H1 (cell line): ENCODE results near the gene RMC1. TPM values are rescaled to one million over a fixed set of nuclear protein-coding genes. Genes with fewer than 3 reads are reported as not detected.

ENCODE experiments used
- CTCF ChIA-PET: fragments of 300-600 bp; sonication (Branson Sonifier 250); formaldehyde crosslinking; loops from one replicate; lab custom pipeline; 2021; ENCODE audit not compliant: partially characterized antibody; lab: Charles Lee
- POLR2A ChIA-PET: fragments of 300-600 bp; sonication (Branson Sonifier 250); formaldehyde crosslinking; loops from one replicate; lab custom pipeline; 2021; ENCODE audit warnings: inconsistent platforms; ENCODE audit not compliant: partially characterized antibody; lab: Charles Lee
- DNase-seq, 2 experiments: peaks; one replicate each; pipeline versions ENCODE4 v3.0.0 to v3.0.0-alpha.2; 2010 to 2022; ENCODE audit warnings: low spot score in 2 of 2, low read depth in 1 of 2, mixed read lengths in 1 of 2
- FAIRE-seq: peaks from 2 replicates; lab custom pipeline; 2011; peaks lifted over from hg19 to GRCh38; lab: Jason Lieb, UNC
- H2AFZ ChIP-seq: 2 replicates; pipeline ENCODE4 v1.8.1; 2012; ENCODE audit warnings: low read length, inconsistent platforms
- H2AK5ac ChIP-seq: 2 replicates; pipeline ENCODE4 v1.6.1; 2013; ENCODE audit warnings: low read depth, low read length
- H2BK120ac ChIP-seq: replicated peaks from 2 replicates; pipeline ENCODE3; 2013; ENCODE audit warnings: low read depth, low read length, inconsistent platforms
- H2BK12ac ChIP-seq: 2 replicates; pipeline ENCODE4 v1.6.1; 2013; ENCODE audit warnings: low read depth, low read length
- H2BK15ac ChIP-seq: 2 replicates; pipeline ENCODE4 v1.6.1; 2013; ENCODE audit warnings: low read length
- H2BK20ac ChIP-seq: 2 replicates; pipeline ENCODE4 v1.6.1; 2013; ENCODE audit warnings: low read length
- H2BK5ac ChIP-seq: 2 replicates; pipeline ENCODE4 v1.6.1; 2013; ENCODE audit warnings: low read depth, low read length
- H3K14ac ChIP-seq: 2 replicates; pipeline ENCODE4 v1.6.1; 2013; ENCODE audit warnings: inconsistent platforms; ENCODE audit not compliant: insufficient read length
- H3K18ac ChIP-seq: 2 replicates; pipeline ENCODE4 v1.6.1; 2013; ENCODE audit warnings: low read length; ENCODE audit errors: extremely low read depth
- H3K23ac ChIP-seq: 2 replicates; pipeline ENCODE4 v1.6.1; 2013; ENCODE audit warnings: inconsistent platforms; ENCODE audit not compliant: insufficient read length
- H3K23me2 ChIP-seq: 2 replicates; pipeline ENCODE4 v1.6.1; 2013; ENCODE audit warnings: low read depth, low read length
- H3K27ac ChIP-seq: 2 replicates; pipeline ENCODE4 v1.6.1; 2011; ENCODE audit warnings: low read depth, low read length, inconsistent platforms
- H3K27me3 ChIP-seq, 4 experiments: replicated peaks in 1 of 4; 1 replicate in 1 of 4; 2 replicates in 3 of 4; pipeline versions ENCODE4 v1.6.1 to v1.8.1; 2011 to 2013; ENCODE audit warnings: low read length in 3 of 4, mild to moderate bottlenecking in 3 of 4, inconsistent platforms in 2 of 4, mixed read lengths in 2 of 4, moderate library complexity in 1 of 4; ENCODE audit not compliant: control insufficient read depth in 3 of 4, insufficient read depth in 3 of 4; ENCODE audit errors: extremely low read depth in 1 of 4
- H3K36me3 ChIP-seq, 4 experiments: 2 replicates each; pipeline versions ENCODE4 v1.6.1 to v1.8.1; 2011 to 2013; ENCODE audit warnings: mild to moderate bottlenecking in 4 of 4, low read length in 3 of 4, moderate library complexity in 2 of 4, control low read depth in 1 of 4, inconsistent platforms in 1 of 4; ENCODE audit not compliant: insufficient read depth in 4 of 4, control insufficient read depth in 2 of 4
- H3K4ac ChIP-seq: replicated peaks from 2 replicates; pipeline ENCODE3; 2013; ENCODE audit warnings: low read length, low read depth, mixed read lengths, inconsistent platforms; ENCODE audit not compliant: insufficient read length
- H3K4me1 ChIP-seq, 4 experiments: replicated peaks in 1 of 4; 1 replicate in 1 of 4; 2 replicates in 3 of 4; pipeline versions ENCODE4 v1.6.1 to v1.8.1; 2011 to 2013; ENCODE audit warnings: low read length in 3 of 4, inconsistent platforms in 2 of 4, mixed read lengths in 1 of 4; ENCODE audit not compliant: insufficient read depth in 4 of 4, control insufficient read depth in 3 of 4
- H3K4me2 ChIP-seq, 2 experiments: 2 replicates each; pipeline versions ENCODE4 v1.6.1 to v1.8.1; 2011 to 2013; ENCODE audit warnings: low read depth in 2 of 2, low read length in 2 of 2, control low read depth in 1 of 2, inconsistent platforms in 1 of 2, mild to moderate bottlenecking in 1 of 2; ENCODE audit not compliant: insufficient read depth in 1 of 2
- H3K4me3 ChIP-seq, 4 experiments: fragments of 200-600, 300-600 bp in 1 of 4; sonication (generic), shearing (Covaris generic), sonication (Bioruptor Twin) in 1 of 4; 2 replicates each; pipeline versions ENCODE4 v1.5.1 to v1.8.1; 2011 to 2016; ENCODE audit warnings: low read length in 4 of 4, low read depth in 3 of 4, control low read depth in 2 of 4, inconsistent platforms in 2 of 4, mild to moderate bottlenecking in 2 of 4, mixed read lengths in 1 of 4, moderate library complexity in 1 of 4; ENCODE audit not compliant: insufficient read depth in 2 of 4; ENCODE audit errors: extremely low read depth in 1 of 4
- H3K56ac ChIP-seq: replicated peaks from 2 replicates; pipeline ENCODE3; 2013; ENCODE audit warnings: low read depth, mild to moderate bottlenecking, mixed read lengths, low read length, inconsistent platforms; ENCODE audit not compliant: insufficient read length
- H3K79me1 ChIP-seq: 2 replicates; pipeline ENCODE4 v1.6.1; 2013; ENCODE audit warnings: low read depth, low read length, control low read depth
- H3K79me2 ChIP-seq, 2 experiments: 2 replicates each; pipeline versions ENCODE4 v1.6.1 to v1.8.1; 2012 to 2013; ENCODE audit warnings: low read length in 2 of 2, mild to moderate bottlenecking in 2 of 2, inconsistent platforms in 1 of 2; ENCODE audit not compliant: insufficient read depth in 2 of 2, control insufficient read depth in 1 of 2
- H3K9ac ChIP-seq, 4 experiments: replicated peaks in 1 of 4; 1 replicate in 1 of 4; 2 replicates in 3 of 4; pipeline versions ENCODE4 v1.6.1 to v1.8.1; 2011 to 2013; ENCODE audit warnings: low read depth in 3 of 4, low read length in 3 of 4, control low read depth in 2 of 4, mild to moderate bottlenecking in 2 of 4, moderate library complexity in 2 of 4, inconsistent platforms in 1 of 4; ENCODE audit errors: extremely low read depth in 1 of 4
- H3K9me3 ChIP-seq, 2 experiments: 2 replicates each; pipeline versions ENCODE4 v1.6.1 to v1.8.1; 2012 to 2013; ENCODE audit warnings: mild to moderate bottlenecking in 2 of 2, moderate library complexity in 2 of 2, control low read depth in 1 of 2, inconsistent platforms in 1 of 2, low read depth in 1 of 2, low read length in 1 of 2, mixed read lengths in 1 of 2; ENCODE audit not compliant: insufficient read depth in 2 of 2
- H4K20me1 ChIP-seq, 2 experiments: replicated peaks in 1 of 2; 2 replicates each; pipeline versions ENCODE3 to v1.8.1; 2011 to 2013; ENCODE audit warnings: inconsistent platforms in 2 of 2, low read length in 2 of 2, mild to moderate bottlenecking in 1 of 2; ENCODE audit not compliant: insufficient read depth in 2 of 2, control insufficient read depth in 1 of 2
- H4K5ac ChIP-seq: 2 replicates; pipeline ENCODE4 v1.6.1; 2013; ENCODE audit warnings: low read length, low read depth, mixed read lengths, inconsistent platforms; ENCODE audit not compliant: insufficient read length
- H4K8ac ChIP-seq: 2 replicates; pipeline ENCODE4 v1.8.0; 2013; ENCODE audit warnings: mild to moderate bottlenecking, moderate library complexity, low read length, inconsistent platforms; ENCODE audit not compliant: insufficient read depth; ENCODE audit errors: extremely low read depth
- H4K91ac ChIP-seq: replicated peaks from 2 replicates; pipeline ENCODE3; 2013; ENCODE audit warnings: low read length, mixed read lengths, inconsistent platforms; ENCODE audit not compliant: insufficient read length
- TAF7 ChIP-seq: optimal IDR thresholded peaks from 2 replicates; pipeline ENCODE3; 2011; ENCODE audit warnings: low read depth, mild to moderate bottlenecking, inconsistent platforms, low read length, moderate library complexity, borderline replicate concordance
- WGBS, 2 experiments: shearing (Covaris generic) in 1 of 2; methylation state at CpG; one replicate each; pipeline versions ENCODE4 v1.1.6 to v1.1.7; 2013 to 2015; ENCODE audit warnings: low lambda C conversion rate in 2 of 2, mixed read lengths in 2 of 2, inconsistent platforms in 1 of 2, low coverage in 1 of 2, missing lambda C conversion rate in 1 of 2; ENCODE audit not compliant: insufficient replicate concordance in 2 of 2, insufficient coverage in 1 of 2, insufficient read length in 1 of 2; ENCODE audit errors: extremely low coverage in 1 of 2, missing lambda C conversion rate in 1 of 2; 5-methylcytosine and 5-hydroxymethylcytosine counted together
- polyA plus RNA-seq, 7 experiments: library from polyadenylated mRNA; depleted of rRNA in 3 of 7; stranded (reverse) in 5 of 7; unstranded in 2 of 7; fragments of >200 nt in 5 of 7; fragments of 200-250 nt in 2 of 7; gene quantifications; 1 replicate in 5 of 7; 2 replicates in 1 of 7; 4 replicates in 1 of 7; pipeline versions ENCODE4 v1.2.1 to v1.2.3, GENCODE V29; 2011 to 2013; ENCODE audit warnings: missing spikeins in 2 of 7, mixed read lengths in 2 of 7
- total RNA-seq: library from RNA; stranded (reverse); fragmentation: NEBNext Ultra II Directional; extraction: Animal tissue kit (Norgen Biotek cat#: 25700); gene quantifications from 2 replicates; pipeline ENCODE4 v1.2.1, GENCODE V29; 2021

Gene RMC1
- total and polyA plus RNA-seq, 2 of the 8 experiments (the other 6 are each of a cell fraction or from before 2014, with no cell fraction given): 16.4 to 20.1 TPM

- Histone ChIP-seq H3K9me3 (no peaks in the 10 kb centered on the region), H2BK20ac (no peak overlapping the region), H3K79me2 (no peaks in the 10 kb centered on the region), H2BK12ac (no peak overlapping the region), H3K4ac (no peak overlapping the region), H2BK120ac (no peak overlapping the region), H3K9ac (no peak overlapping the region), H2AFZ (no peak overlapping the region), H2BK5ac (no peak overlapping the region), H3K36me3 (peaks cover 45 to 85% (median 71%) of the 10 kb centered on the region in 4 experiments), H3K56ac (no peak overlapping the region), H3K4me3 (no peak overlapping the region), H3K23me2 (no peaks in the 10 kb centered on the region), H3K18ac (no peak overlapping the region), H2BK15ac (no peak overlapping the region), H3K4me1 (no peaks in the 10 kb centered on the region), H3K27ac (no peak overlapping the region), H4K8ac (no peak overlapping the region), H3K79me1 (no peaks in the 10 kb centered on the region), H2AK5ac (no peak overlapping the region), H3K23ac (no peak overlapping the region), H3K27me3 (no peaks in the 10 kb centered on the region), H3K14ac (no peak overlapping the region), H4K20me1 (peaks cover 1 to 7% of the 10 kb centered on the region in 2 experiments), H3K4me2 (no peak overlapping the region), H4K5ac (no peak overlapping the region), H4K91ac (no peak overlapping the region)
- POLR2A ChIA-PET: no interaction called here
- no peak for DNase-seq
- 95% methylated on average over 9 of the region's 9 CpGs; no CpG with 5 or more reads in 1 of the 2 experiments for WGBS, 2 experiments
- FAIRE-seq: no peak
- CTCF ChIA-PET: no interaction called here
- TF ChIP-seq TAF7: no peak
These were observed 34.7 kb downstream of the RMC1 start for GRCh38 chr18:23538001-23538400.
